HG02763 (cell line): Measurements from ENCODE around the gene SLC7A11.
"Not testable (repeated sequence)": the region's sequence is repeated elsewhere in the genome, so short reads cannot be mapped to it uniquely, and the experiment has no call there.

Source experiments
- ATAC-seq: cut with Tn5 transposase; IDR thresholded peaks from one replicate; pipeline ENCODE4 v1.9.1; 2021; ENCODE audit warnings: mild to moderate bottlenecking, moderate library complexity; ENCODE audit not compliant: unreplicated experiment

SLC7A11 gene

GRCh38 chr4:138216272-138216867, 25.8 kb downstream of the SLC7A11 start:
- no peak for ATAC-seq

- ATAC-seq = not testable (repeated sequence)
These were observed 31.6 kb downstream of the SLC7A11 start for GRCh38 chr4:138210576-138210975.

GRCh38 chr4:138209094-138209493, 33.1 kb downstream of the SLC7A11 start:
- ATAC-seq = no peak

- ATAC-seq = no peak
These were observed 36.5 kb downstream of the SLC7A11 start for GRCh38 chr4:138205531-138206233.

GRCh38 chr4:138204507-138204906, 37.6 kb downstream of the SLC7A11 start:
- no peak for ATAC-seq

GRCh38 chr4:138202686-138203085, 39.5 kb downstream of the SLC7A11 start:
- ATAC-seq = no peak

GRCh38 chr4:138200236-138200590, 41.9 kb downstream of the SLC7A11 start:
- ATAC-seq = peak; percentile 23

DNA sequence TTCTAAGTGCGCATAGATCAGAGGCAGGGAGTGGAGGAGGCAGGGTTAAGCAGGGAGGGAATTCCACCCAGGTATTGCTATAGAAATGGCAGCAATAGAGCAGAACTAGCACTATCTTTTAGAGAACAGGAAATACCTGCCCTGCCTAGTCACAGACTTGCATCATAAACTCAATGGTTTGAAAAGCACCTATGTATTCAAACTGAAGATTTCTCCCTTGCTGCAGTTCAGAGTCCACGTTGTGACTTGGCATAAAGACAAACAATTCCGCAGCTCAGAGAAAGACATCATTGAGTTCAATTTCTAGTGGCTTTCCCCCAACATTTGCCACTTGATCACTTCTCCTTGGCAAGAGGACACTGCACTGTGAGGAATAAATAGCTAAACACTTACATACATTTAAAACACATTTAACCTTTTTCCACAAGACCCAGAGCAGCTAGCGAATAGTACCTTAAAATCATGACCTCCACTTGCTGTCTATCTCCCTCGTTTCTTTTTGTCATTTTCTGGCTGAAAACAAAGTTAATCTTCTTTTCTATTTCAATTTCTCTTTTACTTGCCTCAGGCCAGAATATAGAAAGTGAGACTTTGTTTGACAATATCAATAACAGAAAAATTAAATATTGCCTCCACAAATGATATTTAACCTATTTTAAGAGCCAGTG, 42.4 kb downstream of the SLC7A11 start:
- ATAC-seq = peak; percentile 55

GRCh38 chr4:138196153-138196552, 46.0 kb downstream of the SLC7A11 start:
- no peak for ATAC-seq

DNA sequence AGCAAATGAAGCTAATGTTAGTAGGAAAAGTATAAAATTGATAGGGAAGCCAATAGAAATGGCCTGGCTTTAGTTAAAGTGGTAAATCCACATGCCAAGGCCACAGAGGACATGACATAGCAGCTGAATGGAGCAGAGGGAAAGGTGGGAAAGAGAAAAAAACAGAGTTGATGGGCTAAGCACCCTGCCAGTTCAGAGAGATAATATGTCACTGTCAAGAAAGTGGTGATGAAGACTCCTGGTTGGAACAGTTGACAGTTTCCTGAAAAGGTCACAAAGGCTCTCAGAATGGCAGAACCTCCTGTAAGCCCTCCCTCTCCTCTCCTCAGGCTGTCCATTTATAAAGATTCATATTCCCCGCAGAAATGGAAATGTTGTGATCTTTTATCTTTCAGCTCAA, 48.2 kb downstream of the SLC7A11 start:
- no peak for ATAC-seq

DNA sequence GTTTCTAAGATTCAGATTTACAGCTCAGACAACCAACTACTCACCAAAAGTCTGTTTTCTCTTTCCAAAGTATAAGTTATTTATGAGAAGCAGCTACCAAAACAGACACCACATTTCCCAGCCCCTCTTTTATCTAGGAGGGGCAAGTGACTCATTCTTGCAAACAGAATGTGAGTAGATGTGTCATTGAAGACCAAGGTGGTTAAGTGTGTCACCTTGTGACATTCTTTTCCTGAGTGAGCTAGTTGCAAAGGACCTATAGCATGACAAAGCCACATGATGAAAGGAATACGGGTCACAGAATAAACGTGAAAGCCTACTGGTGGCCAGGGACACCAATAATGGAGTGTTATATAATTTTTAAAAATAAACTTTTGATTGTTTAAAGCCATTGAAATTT, 50.0 kb downstream of the SLC7A11 start:
- no peak for ATAC-seq

- peak; percentile 99 for ATAC-seq
These were observed 51.7 kb downstream of the SLC7A11 start for GRCh38 chr4:138190452-138190858.

DNA sequence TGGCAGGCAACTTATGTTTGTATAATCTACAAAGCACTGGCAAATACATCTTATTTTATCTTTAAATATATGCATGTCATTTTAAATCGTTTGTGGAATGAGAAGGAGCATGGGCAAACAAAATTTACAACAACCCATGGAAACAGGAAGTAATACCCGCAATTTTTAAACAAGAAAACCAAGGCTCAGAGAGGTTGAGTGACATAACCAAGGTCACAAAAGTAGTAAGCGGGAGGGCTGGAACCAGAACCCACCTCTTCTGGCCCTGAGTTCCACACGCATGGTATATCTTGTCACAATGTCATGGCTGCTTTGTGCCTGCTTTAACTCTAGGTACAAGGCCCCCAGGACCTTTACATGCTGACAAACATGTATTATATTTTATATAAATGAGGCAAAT, 52.9 kb downstream of the SLC7A11 start:
- no peak for ATAC-seq

DNA sequence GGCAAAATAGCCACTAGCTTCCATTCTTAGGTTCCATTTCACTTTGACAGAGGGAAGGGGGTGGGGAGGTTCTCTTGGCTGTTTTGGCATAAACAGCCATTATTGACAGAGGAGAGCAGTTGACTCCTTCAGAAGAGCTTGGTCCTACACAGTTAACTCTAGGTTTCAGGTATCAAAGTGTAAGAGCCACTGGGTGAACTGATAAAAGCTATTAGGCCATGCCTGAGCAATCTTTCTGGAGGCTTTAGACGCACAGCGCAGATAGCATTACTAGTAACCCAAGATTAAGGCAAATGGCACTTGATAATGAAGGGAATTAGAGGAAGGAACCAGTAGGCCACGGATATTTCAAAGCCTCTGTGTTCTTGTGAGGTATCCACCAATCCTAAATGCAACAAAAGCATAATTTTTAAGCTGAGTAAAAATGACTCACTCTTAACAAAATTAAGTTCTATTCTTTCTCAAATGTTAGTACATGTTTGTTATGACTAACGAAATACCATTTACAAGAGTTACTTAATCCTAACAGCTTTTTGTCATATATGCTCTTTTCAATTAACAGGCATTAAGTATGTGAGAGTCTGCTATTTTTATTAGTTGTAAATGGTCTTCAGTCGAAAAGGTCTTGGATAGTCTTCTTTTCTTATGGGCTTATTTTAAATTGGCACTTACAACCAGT, 53.6 kb downstream of the SLC7A11 start:
- ATAC-seq = no peak

DNA sequence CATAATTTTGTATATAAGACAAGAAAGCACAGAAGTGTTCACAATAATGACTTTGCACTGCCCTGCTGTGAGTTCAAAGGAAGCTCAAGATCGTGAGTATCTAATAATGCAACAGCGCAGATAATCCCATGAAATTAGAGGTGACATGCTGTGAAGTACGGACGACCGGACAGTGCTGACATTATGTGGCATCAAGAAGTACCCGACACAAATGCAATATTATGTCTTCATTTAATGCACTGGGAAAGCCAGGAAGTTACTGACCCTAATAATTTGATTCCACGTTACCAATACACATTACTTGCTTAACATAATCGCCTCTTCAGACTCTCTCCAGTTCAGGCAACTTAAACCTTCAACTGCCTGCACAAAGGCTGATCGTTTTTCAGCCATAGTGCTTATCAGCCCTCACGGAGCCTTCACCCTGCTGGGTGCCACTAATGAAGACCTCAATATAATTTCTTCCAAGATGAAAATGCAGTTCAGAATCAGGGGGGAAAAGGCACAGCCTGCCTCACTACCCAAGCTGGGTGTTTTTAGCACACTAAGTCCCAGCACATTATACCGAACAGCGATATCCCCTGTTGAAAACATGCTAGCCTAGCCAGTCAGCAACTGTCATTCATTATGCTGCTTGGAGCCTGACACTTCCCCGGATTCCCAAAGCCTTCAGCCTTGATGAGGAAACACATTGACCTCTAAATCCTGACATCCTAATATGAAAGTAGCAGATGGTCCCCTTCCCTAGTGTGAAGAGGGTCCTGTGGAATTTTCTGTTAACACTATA, 56.1 kb downstream of the SLC7A11 start:
- ATAC-seq = no peak

DNA sequence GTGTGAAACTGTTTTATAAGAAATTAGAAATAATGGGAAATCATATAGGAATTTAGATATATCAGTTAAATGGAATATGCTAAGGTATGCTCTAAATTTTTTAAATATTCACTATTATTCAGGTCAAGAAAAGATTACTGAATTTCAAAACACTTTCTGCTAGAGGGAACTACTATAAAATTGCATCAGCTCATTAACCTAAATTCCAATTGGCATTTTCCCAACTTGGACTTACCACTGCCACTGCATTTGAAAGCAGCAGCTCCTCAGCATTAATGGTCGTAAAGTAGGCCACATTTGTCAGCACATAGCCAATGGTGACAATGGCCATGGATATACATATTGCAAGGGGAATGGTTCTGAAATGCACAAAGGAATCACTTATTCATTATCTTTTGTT, 57.3 kb downstream of the SLC7A11 start:
- ATAC-seq = no peak

DNA sequence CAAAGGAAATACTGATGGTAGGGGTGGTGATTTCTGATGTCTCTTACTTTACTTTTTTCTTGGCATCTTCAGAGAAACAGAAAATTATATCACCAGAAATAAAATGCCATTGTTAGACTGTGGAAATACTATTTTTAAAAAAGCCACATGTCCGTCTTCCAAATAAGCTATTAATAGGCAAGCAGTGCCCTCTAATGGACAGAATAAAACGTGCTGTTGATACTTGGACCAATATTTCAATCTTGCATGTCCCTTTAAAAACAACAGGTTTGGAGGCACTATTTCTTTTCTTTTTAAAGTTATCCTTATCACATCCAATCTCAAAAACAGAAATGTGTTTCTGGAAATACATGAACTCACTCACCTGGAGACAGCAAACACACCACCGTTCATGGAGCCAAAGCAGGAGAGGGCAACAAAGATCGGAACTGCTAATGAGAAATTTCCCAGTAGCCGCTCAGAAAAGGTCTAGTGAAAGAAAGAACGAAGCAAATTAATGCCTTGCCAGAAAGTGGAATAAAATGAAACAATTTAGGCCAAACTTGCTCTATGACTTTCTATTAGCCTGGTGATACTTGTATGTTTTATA, 59.2 kb downstream of the SLC7A11 start:
- ATAC-seq = no peak

GRCh38 chr4:138181287-138181686, 60.9 kb downstream of the SLC7A11 start:
- ATAC-seq = no peak

GRCh38 chr4:138178566-138178965, 63.6 kb downstream of the SLC7A11 start:
- no peak for ATAC-seq

- ATAC-seq = no peak
These were observed 64.7 kb downstream of the SLC7A11 start for GRCh38 chr4:138177278-138177968.
